Measurements from ENCODE around the gene RBL2.

The RBL2 gene

GRCh38 chr16:53458635-53459034, 24.4 kb downstream of the RBL2 start:
- Histone ChIP-seq H2AFZ (no peak overlapping the region), H3K36me3 (ENCODE audit: control insufficient read depth, insufficient read depth, low read length) (no peaks in the 10 kb centered on the region)
- no peak for TF ChIP-seq CTCF (IDR thresholded peaks at IDR 0.05)

GRCh38 chr16:53465606-53466280, 31.5 kb downstream of the RBL2 start:
- Histone ChIP-seq H3K9ac (no peak overlapping the region), H3K79me2 (no peaks in the 10 kb centered on the region), H3K4me2 (ENCODE audit: low read length) (no peak overlapping the region), H3K36me3 (ENCODE audit: control insufficient read depth, insufficient read depth, low read length) (no peaks in the 10 kb centered on the region), H2AFZ (no peak overlapping the region), H3K4me1 (no peaks in the 10 kb centered on the region), H3K27me3 (ENCODE audit: control insufficient read depth, insufficient read depth, low read length) (no peaks in the 10 kb centered on the region), H3K4me3 (ENCODE audit: low read depth, low read length) (no peak overlapping the region), H3K27ac (no peak overlapping the region), H3K9me3 (ENCODE audit: control insufficient read depth, low read length) (no peaks in the 10 kb centered on the region)
- TF ChIP-seq CTCF (IDR thresholded peaks at IDR 0.05), result no peak

More at GRCh38 chr16:53458635-53459034, 24.4 kb downstream of the RBL2 start:
- Histone ChIP-seq H3K27ac (no peak overlapping the region), H3K27me3 (ENCODE audit: control insufficient read depth, insufficient read depth, low read length) (no peaks in the 10 kb centered on the region), H3K79me2 (no peaks in the 10 kb centered on the region), H3K9ac (no peak overlapping the region), H3K4me2 (ENCODE audit: low read length) (no peak overlapping the region), H3K9me3 (ENCODE audit: control insufficient read depth, low read length) (no peaks in the 10 kb centered on the region), H3K4me1 (no peaks in the 10 kb centered on the region), H3K4me3 (ENCODE audit: low read depth, low read length) (no peak overlapping the region)

GRCh38 chr16:53476867-53477266, 42.6 kb downstream of the RBL2 start:
- Histone ChIP-seq H3K79me2 (no peaks in the 10 kb centered on the region), H3K27ac (no peak overlapping the region), H3K9ac (no peak overlapping the region), H3K27me3 (ENCODE audit: control insufficient read depth, insufficient read depth, low read length) (no peaks in the 10 kb centered on the region), H3K4me1 (no peaks in the 10 kb centered on the region), H3K36me3 (ENCODE audit: control insufficient read depth, insufficient read depth, low read length) (no peaks in the 10 kb centered on the region), H2AFZ (no peak overlapping the region), H3K9me3 (ENCODE audit: control insufficient read depth, low read length) (no peaks in the 10 kb centered on the region), H3K4me3 (ENCODE audit: low read depth, low read length) (no peak overlapping the region), H3K4me2 (ENCODE audit: low read length) (no peak overlapping the region)
- TF ChIP-seq CTCF (IDR thresholded peaks at IDR 0.05), result no peak

- Histone ChIP-seq H3K27me3 (ENCODE audit: control insufficient read depth, insufficient read depth, low read length) (no peaks in the 10 kb centered on the region), H3K4me2 (ENCODE audit: low read length) (no peak overlapping the region), H3K79me2 (no peaks in the 10 kb centered on the region), H3K27ac (no peak overlapping the region), H3K36me3 (ENCODE audit: control insufficient read depth, insufficient read depth, low read length) (no peaks in the 10 kb centered on the region), H3K9ac (no peak overlapping the region), H3K4me3 (ENCODE audit: low read depth, low read length) (no peak overlapping the region), H3K9me3 (ENCODE audit: control insufficient read depth, low read length) (no peaks in the 10 kb centered on the region), H2AFZ (no peak overlapping the region), H3K4me1 (no peaks in the 10 kb centered on the region)
- no peak for TF ChIP-seq CTCF (IDR thresholded peaks at IDR 0.05)
Measured at GRCh38 chr16:53478965-53479364, 44.7 kb downstream of the RBL2 start.

- H2AFZ ChIP-seq, result no peak overlapping the region
- no peaks in the 10 kb centered on the region for H3K36me3 ChIP-seq (ENCODE audit: control insufficient read depth, insufficient read depth, low read length)
- H3K9me3 ChIP-seq (ENCODE audit: control insufficient read depth, low read length), result no peaks in the 10 kb centered on the region
- H3K4me1 ChIP-seq, result no peaks in the 10 kb centered on the region
- H3K4me2 ChIP-seq (ENCODE audit: low read length), result no peak overlapping the region
- no peak for TF ChIP-seq CTCF (IDR thresholded peaks at IDR 0.05)
- no peak overlapping the region for H3K9ac ChIP-seq
- no peaks in the 10 kb centered on the region for H3K79me2 ChIP-seq
- H3K4me3 ChIP-seq (ENCODE audit: low read depth, low read length), result no peak overlapping the region
- H3K27ac ChIP-seq, result no peak overlapping the region
- no peaks in the 10 kb centered on the region for H3K27me3 ChIP-seq (ENCODE audit: control insufficient read depth, insufficient read depth, low read length)
Measured at GRCh38 chr16:53480394-53480793, 46.1 kb downstream of the RBL2 start.

Measured in parathyroid adenoma (tissue), 2 donors.